ENCODE results near the gene GPS1.
A peak's percentile ranks its signal among the peaks of the same experiment; 100 is the strongest.

The GPS1 gene

GRCh38 chr17:82101767-82102679, 50.3 kb downstream of the GPS1 start:
- DNase-seq (ENCODE audit: low read depth), result no peak
- H3K4me3 ChIP-seq (ENCODE audit: control insufficient read depth, low read depth, low read length), result no peak overlapping the region
- no peak for TF ChIP-seq CTCF (conservative IDR thresholded peaks at IDR 0.05; ENCODE audit: control insufficient read depth, insufficient read depth, low read depth, low read length)

- peak; percentile 40 for DNase-seq (ENCODE audit: low read depth)
- TF ChIP-seq CTCF (conservative IDR thresholded peaks at IDR 0.05; ENCODE audit: control insufficient read depth, insufficient read depth, low read depth, low read length), result no peak
Measured at GRCh38 chr17:82103553-82104451, 52.1 kb downstream of the GPS1 start.

GRCh38 chr17:82104797-82105416, 53.2 kb downstream of the GPS1 start:
- TF ChIP-seq CTCF (conservative IDR thresholded peaks at IDR 0.05; ENCODE audit: control insufficient read depth, insufficient read depth, low read depth, low read length), result no peak
- no peak overlapping the region for H3K4me3 ChIP-seq (ENCODE audit: control insufficient read depth, low read depth, low read length)
- DNase-seq (ENCODE audit: low read depth), result no peak

More at GRCh38 chr17:82103553-82104451, 52.1 kb downstream of the GPS1 start:
- no peak overlapping the region for H3K4me3 ChIP-seq (ENCODE audit: control insufficient read depth, low read depth, low read length)

- DNase-seq (ENCODE audit: low read depth), result no peak
- no peak overlapping the region for H3K4me3 ChIP-seq (ENCODE audit: control insufficient read depth, low read depth, low read length)
- no peak for TF ChIP-seq CTCF (conservative IDR thresholded peaks at IDR 0.05; ENCODE audit: control insufficient read depth, insufficient read depth, low read depth, low read length)
Measured at GRCh38 chr17:82105417-82105881, 53.8 kb downstream of the GPS1 start.

GRCh38 chr17:82105882-82106687, 54.4 kb downstream of the GPS1 start:
- TF ChIP-seq CTCF (conservative IDR thresholded peaks at IDR 0.05; ENCODE audit: control insufficient read depth, insufficient read depth, low read depth, low read length), result no peak
- no peak overlapping the region for H3K4me3 ChIP-seq (ENCODE audit: control insufficient read depth, low read depth, low read length)
- no peak for DNase-seq (ENCODE audit: low read depth)
